Measurements from ENCODE around the gene PACRG.
"Not testable (repeated sequence)": the region's sequence is repeated elsewhere in the genome, so short reads cannot be mapped to it uniquely, and the experiment has no call there.

The PACRG gene

GRCh38 chr6:163306000-163306399, 578.2 kb downstream of the PACRG start:
- no peak for DNase-seq (ENCODE audit: low read depth in 2 of 3, low spot score in 2 of 3)

- no peak for DNase-seq (ENCODE audit: low read depth in 2 of 3, low spot score in 2 of 3)
Measured at GRCh38 chr6:163308629-163309440, 581.1 kb downstream of the PACRG start.

- DNase-seq (ENCODE audit: low read depth in 2 of 3, low spot score in 2 of 3), result no peak
Measured at GRCh38 chr6:163309491-163310026, 581.8 kb downstream of the PACRG start.

GRCh38 chr6:163310096-163310972, 582.6 kb downstream of the PACRG start:
- DNase-seq (ENCODE audit: low read depth in 2 of 3, low spot score in 2 of 3), result no peak

DNA sequence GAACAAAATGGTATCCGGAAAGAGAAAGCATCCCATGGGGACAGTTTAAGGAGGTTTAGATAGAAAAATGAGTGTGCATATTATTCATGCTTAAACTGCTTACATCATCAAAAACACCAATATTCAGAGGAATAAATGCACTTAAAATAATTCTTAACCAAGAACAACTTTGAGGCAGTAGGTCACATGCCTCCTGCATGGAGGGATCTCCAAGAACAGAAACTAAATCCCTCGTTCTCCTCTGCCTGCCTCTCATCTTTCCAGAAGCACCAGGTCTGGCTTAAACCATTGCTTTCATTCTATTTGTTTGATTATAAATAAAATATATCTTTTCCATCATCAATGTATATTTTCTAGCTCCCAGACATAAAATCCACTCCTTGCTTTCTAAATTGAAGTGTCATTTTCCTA, 583.2 kb downstream of the PACRG start:
- no peak for DNase-seq (ENCODE audit: low read depth in 2 of 3, low spot score in 2 of 3)

DNA sequence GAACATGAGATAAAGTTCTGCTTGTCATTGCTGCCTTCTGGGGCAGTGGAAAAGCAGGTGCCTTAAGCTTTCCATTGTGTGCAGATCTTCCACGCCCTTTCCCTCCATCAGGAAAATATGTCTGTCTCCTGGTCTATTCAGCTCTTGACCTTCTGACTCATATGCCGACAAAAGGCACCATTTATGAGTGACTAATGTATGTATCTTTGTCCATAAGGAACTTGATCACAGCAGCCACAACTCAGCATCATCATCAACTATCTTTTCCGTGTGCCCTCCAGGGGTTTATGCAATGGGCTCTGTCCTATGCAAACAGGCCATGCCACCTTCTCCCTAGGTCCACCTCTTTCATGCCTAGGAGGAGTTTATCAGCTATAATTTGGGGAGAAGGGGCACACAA, 584.1 kb downstream of the PACRG start:
- no peak for DNase-seq (ENCODE audit: low read depth in 2 of 3, low spot score in 2 of 3)

DNA sequence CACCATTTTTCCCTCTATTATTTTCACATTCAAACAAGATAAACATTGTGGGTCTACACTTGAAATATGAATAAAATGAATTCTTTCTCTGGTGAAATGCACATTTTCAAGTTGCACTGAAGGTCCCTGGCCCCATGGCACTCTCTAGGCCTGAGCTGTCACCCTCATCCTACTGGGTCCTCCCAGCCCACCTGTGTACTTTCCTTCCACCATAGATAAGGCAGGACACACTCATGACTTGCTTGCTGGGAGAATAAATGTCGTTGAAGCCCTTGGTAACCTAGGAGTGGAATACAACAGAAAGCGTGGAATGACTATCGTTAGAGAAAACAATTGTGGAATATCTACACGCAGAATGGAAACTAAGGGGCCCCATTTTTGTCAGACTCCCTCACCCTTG, 585.8 kb downstream of the PACRG start:
- no peak for DNase-seq (ENCODE audit: low read depth in 2 of 3, low spot score in 2 of 3)

GRCh38 chr6:163313981-163314380, 586.2 kb downstream of the PACRG start:
- no peak for DNase-seq (ENCODE audit: low read depth in 2 of 3, low spot score in 2 of 3)

DNA sequence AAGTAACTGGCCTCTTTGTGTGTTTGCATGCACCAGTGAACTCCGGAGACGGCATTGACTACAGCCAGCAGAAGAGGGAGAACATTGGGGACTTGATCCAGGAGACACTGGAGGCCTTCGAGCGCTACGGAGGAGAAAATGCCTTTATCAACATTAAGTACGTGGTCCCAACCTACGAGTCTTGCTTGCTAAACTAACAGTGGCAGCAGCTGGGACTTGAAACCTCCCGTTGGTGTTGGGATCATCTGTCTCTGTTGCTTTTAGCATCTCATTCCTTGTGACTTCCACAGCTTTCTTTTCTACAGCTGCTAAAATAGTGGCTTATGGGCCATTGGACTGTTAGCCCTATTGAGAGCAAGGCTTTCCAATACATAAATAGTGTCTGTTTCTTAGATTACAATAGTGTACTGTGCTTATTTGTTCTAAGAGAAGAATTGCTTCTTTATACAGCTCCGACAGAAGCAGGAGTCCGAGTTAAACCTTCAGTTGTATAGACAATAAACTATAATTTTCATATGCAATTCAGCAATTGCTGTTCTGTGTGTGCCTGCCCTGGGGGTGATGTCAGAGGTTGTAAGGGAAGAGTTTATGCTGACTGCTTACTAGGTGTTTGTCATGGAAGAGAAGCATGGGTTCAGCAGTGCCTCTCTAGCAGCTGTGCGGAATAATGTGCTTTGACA, 587.2 kb downstream of the PACRG start:
- no peak for DNase-seq (ENCODE audit: low read depth in 2 of 3, low spot score in 2 of 3)

GRCh38 chr6:163316866-163317495, 589.2 kb downstream of the PACRG start:
- DNase-seq (ENCODE audit: low read depth in 2 of 3, low spot score in 2 of 3), result not testable (repeated sequence)

GRCh38 chr6:163318071-163318786, 590.5 kb downstream of the PACRG start:
- no peak for DNase-seq (ENCODE audit: low read depth in 2 of 3, low spot score in 2 of 3)

DNA sequence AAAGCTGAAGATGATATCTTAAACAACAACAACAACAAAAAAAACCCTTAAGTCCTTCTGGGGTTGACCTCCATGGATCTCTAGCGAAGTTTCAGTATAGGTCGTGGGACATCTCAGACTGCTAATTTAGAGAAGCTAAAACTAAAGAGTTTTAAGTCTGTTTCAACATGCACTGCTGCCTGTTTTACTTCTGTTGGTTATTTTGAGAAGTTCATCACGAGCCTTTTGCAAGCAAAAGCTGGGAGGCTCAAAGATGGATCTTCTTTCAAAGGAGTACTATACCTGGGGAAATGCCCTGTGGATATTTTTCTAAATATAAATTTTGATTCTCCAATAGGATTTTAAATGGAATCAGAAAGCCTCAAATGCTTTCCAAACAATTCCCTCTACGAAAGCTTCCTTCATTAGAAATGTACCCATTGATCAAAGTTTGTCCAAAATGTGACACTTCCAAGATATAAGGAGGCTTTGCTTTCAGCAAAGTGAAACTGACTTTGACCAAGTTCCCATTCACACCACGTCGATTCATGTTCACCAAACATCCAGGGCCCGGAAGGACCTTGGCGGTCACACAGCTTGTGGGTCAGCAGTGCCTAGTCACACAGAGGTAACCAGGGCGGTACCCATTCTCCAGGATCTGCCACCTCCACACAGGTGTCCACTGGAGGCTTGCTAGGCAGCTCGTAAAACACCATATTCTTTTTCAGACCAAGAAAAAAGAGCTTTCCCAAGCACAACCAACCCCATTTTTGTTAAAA, 592.0 kb downstream of the PACRG start:
- DNase-seq (ENCODE audit: low read depth in 2 of 3, low spot score in 2 of 3), result no peak

- DNase-seq (ENCODE audit: low read depth in 2 of 3, low spot score in 2 of 3), result no peak
Measured at GRCh38 chr6:163320402-163320801, 592.6 kb downstream of the PACRG start.

DNA sequence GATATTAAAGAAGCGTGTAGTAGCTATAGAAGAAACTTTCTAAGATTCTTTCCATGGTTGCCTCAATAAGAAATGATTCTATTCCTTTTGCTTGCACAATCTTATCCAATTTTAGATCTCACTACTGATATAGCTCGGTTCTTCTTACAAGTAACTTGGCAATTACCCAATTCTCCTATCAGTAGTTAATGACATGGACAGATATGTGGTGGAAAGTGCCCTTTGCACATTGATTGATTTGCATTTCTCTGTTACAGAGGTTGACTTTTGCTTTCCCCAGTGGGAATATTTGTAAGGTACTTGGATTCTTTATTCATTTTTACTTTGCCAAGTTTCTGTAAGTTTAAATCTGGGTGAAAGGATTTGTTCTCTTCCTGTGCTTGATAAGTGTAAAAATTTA, 593.0 kb downstream of the PACRG start:
- DNase-seq (ENCODE audit: low read depth in 2 of 3, low spot score in 2 of 3), result no peak

DNA sequence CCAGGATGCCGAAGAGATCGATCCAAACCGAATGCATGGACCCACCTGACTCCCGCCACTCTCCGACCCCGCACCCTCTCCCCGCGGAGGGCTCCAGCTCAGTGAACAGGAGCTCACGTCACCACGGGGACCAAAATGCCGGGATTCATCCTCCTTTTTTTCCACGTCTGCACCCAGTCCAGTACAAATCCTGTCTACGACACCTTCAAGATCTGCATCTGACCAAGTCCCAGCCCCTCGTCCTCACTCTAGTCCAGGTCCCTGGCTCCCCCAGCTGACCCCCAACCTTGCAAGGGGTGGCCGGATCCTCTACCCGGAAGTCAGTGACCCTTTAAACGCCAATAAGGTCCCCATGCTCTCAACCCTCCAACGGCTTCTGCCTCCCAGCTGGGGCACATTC, 593.9 kb downstream of the PACRG start:
- DNase-seq (ENCODE audit: low read depth in 2 of 3, low spot score in 2 of 3), result no peak

DNA sequence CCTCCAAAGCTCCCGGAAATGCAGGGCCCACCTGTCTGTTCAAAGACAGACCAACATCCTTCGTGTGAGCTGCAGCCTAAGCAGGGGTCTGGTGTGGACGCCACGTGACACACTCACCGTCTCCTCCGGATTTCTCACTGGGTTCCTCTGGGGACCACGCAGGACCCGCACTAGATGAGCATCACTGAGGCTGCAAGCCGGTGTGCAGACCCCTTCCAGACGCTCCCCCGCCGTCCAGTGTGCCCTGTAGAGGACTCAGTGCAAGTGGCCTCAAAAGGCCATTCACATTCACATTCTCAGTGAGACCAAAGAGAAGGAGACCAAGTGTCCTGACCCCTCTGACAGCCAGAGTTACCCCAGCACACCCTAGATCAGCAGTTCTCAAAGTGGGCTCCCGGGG, 595.5 kb downstream of the PACRG start:
- DNase-seq (ENCODE audit: low read depth in 2 of 3, low spot score in 2 of 3), result no peak

- no peak for DNase-seq (ENCODE audit: low read depth in 2 of 3, low spot score in 2 of 3)
Measured at GRCh38 chr6:163323705-163324104, 595.9 kb downstream of the PACRG start.

- DNase-seq (ENCODE audit: low read depth in 2 of 3, low spot score in 2 of 3), result no peak
Measured at GRCh38 chr6:163324326-163324687, 596.5 kb downstream of the PACRG start.

DNA sequence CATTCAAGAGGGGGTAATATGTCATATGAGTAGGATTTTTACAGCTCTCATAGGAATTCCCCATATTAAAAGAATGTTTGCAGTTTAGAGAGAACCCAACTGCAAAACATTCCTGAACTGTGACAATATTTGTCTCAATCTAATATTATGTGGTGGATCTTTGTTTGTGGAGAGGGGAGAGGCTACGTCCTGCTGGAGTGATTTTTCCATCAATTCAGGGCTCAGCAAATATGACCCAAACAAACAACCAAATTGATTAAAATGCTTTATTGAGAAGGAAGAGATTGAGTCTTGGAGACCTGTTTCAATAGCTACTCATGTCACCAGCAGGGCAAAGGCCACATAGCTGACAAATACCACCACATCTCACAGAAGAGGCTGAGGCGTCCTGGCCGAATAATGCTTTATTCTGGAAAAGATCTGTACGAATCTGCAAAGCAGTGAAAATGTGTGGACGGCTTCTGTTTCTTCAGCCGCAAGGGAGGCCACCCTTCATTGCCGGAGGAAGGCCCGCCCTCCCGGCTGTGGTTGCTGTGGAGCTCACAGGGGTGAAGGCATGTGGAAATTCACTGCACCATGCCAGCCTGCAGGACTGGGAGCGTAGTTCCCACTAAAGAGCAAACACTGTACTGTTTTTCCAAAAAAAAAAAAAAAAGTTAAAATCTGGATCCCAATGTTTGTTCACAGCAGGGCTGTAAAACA, 597.1 kb downstream of the PACRG start:
- no peak for DNase-seq (ENCODE audit: low read depth in 2 of 3, low spot score in 2 of 3)
